Activated CD8-positive, alpha-beta memory T cell treated with anti-CD3 and anti-CD28 coated beads for 36 hours (primary cell): Measurements from ENCODE around the gene AMBP. TPM values are rescaled to one million over a fixed set of nuclear protein-coding genes. Genes with fewer than 3 reads are reported as not detected.

Experiments
- CTCF ChIA-PET: fragments of 350-600 bp; sonication (Branson Sonifier 250); formaldehyde crosslinking; loops from one replicate; lab custom pipeline; 2021; ENCODE audit warnings: antibody characterized with exemption; lab: Charles Lee
- POLR2A ChIA-PET: fragments of 350-600 bp; sonication (Branson Sonifier 250); formaldehyde crosslinking; loops from one replicate; lab custom pipeline; 2021; ENCODE audit warnings: antibody characterized with exemption; lab: Charles Lee
- total RNA-seq, 2 experiments: library from RNA; stranded (reverse); gene quantifications; one replicate each; pipeline ENCODE4 v1.2.3, GENCODE V29; 2021

AMBP gene
- not detected for total RNA-seq

DNA sequence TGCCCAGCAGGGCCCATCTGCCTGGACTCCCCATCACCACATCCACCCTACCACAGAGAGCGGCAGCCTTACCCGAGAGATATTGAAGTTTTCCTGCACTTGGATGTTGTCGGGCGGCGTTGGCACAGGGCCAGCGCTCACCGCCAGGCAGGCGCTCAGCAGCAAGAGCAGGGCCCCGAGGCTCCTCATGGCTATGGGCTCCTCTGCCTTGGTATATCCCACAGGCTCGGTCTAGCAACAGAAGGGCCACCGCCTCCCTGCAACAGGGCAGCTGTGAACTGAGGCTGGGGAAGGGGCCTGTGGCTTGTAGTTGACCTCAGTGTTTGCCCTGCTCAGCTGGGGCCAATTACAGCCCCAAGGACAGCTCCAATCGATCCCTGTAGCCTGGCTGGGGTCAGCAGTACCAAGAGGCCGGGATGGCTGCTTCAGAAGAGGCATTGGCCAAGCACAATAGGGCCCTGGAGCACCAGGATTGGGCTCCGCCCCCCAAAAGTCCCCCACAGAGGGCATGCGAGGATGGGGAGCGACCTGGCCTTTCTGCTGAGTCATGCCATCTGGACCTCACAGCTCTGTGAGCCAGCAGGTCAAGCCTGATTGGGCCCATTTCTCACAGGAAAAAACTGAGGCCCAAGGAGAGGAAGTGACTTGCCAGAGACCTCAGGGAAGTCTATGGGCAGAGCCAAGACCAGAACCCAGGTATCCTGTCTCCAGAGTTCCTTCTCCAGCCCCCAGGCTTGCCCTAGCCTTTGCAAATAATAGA lies at the start of gene AMBP:
Gene AMBP (minus strand): TSS at position 280 of the 760 bp plus-strand sequence. CDS start 91 bp downstream, at position 189.
- POLR2A ChIA-PET = no interaction called here

DNA sequence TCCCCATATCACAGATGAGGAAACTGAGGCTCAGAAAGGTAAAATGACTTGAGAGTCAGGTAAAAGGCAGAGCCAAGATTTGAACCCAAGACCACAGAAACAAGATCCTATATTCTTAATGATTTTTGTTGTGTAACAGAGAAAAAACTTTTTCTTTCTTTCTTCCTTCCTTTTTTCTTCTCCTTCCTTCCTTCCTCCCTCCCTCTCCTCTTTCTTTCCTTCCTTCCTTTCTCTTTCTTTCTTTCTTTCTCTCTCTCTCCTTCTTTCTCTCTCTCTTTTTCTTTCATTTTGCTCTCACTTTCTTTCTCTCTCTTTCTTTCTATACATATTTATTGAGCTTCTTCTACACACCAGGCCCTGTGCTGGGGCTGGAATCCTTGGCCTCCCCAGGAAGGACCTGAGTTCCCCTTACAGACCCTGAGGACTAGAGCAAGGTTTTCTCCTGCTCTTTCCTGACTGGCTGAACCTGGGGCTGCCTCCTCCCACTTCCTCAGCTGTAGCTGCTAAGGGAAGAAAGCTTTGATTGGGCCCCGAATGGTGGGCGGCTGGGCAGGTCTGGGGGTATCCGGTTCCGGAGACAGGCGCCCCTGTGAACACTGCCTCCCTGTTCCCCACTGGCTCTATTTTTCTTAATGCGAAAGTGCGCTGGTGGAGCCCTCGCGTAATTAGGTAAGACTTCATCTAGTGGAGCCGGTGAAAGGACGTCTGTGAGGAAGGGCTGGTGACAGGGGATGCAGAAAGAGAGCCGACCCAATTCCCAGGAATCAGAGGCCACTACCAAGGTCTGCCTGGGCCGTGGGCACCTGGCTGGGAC lies 48.4 kb upstream of the AMBP start:
- POLR2A ChIA-PET = interaction anchor here (0.7 kb wide), 1 partner anchor 8 kb away, joined by 6 read pairs; no protein-coding TSS in a partner anchor
- CTCF ChIA-PET = no interaction called here

More for the DNA sequence above, at the start of gene AMBP:
- CTCF ChIA-PET = interaction anchor here (1.2 kb wide), 1 partner anchor 213 kb away, joined by 3 read pairs; no protein-coding TSS in a partner anchor

- ChIA-PET POLR2A (no interaction called here), CTCF (no interaction called here)
These were observed 47.4 kb upstream of the AMBP start for GRCh38 chr9:114125476-114126013.

DNA sequence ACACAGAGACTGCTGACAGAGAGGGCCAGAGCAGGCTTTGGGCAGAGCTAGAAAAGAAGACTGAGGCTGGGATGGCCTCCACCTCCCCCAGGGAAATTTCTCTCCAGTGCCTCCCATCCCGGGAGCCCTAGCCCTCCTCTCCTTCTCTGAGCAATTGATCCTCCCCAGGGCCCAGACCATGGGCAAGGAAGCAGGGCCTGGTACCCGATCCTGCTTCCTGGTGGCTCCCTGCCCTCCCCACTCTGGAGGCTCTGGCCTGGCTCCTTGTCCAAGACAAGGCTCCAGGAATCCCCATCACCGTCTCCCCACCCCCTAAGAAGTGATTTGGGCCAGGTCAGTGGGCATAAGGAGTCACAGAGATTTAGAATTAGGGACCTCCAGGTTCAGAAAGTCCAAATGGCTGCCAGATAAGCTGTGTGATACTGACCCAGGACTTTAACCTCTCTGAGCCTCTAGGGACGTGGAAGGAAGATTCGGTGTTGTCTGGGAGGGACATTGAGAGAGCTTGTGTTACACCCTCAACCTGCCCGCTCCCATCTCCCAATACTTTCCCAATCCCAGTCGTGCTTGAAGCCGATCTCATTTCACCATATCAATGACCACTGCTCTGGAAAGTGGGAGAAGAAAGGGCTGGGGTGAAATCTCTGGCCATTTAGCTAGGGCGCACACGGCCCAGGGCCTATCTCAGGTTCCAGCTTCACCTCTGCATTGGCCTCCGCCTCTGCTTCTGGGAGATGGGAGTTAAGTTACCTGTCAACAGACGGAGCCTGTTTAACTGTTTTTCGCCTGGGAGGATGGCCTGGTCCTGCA lies 46.8 kb upstream of the AMBP start:
- ChIA-PET CTCF (no interaction called here), POLR2A (no interaction called here)

- CTCF ChIA-PET = no interaction called here
- POLR2A ChIA-PET = no interaction called here
These were observed 46.0 kb upstream of the AMBP start for GRCh38 chr9:114124138-114124537.

DNA sequence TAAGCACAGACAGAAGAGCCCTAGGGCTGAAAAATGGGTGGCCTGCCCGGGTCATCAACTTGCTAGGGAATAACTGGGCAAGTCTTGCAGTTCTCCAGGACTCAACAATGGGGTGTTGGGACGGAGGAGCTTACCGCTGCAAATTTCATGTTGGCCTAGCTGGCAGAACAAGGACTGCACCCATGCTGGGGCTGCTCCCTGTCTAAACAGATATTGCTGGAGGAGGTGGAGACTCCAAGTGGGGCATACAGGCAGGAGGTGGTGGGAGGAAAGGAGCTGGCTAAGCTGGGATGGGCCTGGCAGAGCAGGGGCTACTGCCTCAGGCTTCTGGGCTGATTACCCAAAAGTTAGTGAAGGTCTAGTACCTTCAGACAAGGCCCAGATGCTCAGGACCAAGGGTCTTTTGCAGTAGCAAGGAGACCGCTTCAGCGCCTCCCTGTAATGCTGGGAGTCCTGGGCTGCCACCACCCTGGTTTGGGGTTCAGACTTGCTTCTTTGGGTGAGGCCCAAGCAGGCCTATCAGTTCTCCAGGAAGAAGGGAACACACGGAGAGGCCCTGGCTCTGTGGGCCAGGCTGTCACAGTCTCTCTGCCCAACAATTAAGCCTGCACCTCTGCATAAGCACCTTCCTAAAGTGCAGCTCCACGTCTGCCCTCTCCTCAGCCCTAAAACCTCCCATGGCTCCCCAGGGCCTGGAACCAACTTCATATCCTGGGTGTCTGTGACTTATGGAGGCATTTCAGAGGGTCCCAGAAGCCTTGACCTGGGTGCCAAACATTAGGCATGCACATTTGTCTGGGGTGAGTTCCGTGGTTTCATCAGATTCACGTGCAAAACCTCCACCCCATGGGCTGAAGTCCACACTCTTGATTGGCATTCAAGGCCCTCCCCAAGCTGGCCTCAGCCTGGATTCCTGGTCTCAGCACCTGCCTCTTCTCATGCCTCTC lies 45.2 kb upstream of the AMBP start:
- POLR2A ChIA-PET = no interaction called here
- CTCF ChIA-PET = no interaction called here

GRCh38 chr9:114122136-114123027 lies 44.3 kb upstream of the AMBP start:
- POLR2A ChIA-PET = no interaction called here
- CTCF ChIA-PET = interaction anchor here (1.0 kb wide), 1 partner anchor 169 kb away, joined by 3 read pairs; no protein-coding TSS in a partner anchor

DNA sequence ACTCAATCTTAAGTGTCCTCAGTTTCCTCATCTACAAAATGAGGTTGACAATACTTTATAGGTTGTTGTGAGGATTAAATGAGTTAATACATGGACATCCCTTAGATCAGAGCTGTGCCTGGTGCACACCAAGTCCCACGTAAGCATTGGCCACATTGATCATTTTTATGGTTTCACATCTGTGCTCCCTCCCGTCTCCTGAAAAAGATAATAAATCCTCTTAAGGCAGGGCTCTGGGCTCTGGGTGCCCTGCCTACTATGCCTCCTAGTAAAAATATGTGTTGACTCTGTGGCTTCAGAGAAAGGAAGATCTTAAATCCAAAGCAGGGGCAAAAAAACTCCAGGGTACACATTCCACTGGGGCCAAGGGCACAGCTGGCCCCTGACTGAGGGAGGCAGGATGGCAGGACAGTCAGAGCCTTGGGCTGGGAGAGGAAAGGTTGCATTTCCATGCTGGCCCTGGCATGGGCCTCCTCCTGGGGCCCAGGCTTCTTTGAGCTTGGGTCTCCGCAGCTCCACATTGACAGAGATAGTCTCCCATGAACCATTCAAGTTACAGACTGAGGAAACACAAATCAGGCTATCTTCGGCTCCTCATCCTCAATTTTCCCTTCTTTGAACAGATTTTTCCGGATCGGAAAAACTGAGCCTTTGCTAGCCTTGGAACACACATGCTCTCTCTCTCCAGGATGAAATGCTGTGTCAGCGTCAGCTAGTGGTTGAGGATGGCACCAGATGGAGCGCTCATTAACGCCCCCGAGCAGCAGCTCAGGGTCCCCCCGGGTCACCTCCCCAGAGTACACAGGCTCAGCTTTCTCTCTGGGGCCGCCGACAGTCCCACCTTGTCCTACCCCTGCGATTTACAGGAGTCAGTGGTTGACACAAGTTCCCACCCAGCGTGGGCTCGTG lies 43.4 kb upstream of the AMBP start:
- CTCF ChIA-PET = interaction anchor here (1.0 to 1.4 kb wide), 2 partner anchors 13 to 170 kb away, joined by 3 read pairs; no protein-coding TSS in a partner anchor
- POLR2A ChIA-PET = no interaction called here

DNA sequence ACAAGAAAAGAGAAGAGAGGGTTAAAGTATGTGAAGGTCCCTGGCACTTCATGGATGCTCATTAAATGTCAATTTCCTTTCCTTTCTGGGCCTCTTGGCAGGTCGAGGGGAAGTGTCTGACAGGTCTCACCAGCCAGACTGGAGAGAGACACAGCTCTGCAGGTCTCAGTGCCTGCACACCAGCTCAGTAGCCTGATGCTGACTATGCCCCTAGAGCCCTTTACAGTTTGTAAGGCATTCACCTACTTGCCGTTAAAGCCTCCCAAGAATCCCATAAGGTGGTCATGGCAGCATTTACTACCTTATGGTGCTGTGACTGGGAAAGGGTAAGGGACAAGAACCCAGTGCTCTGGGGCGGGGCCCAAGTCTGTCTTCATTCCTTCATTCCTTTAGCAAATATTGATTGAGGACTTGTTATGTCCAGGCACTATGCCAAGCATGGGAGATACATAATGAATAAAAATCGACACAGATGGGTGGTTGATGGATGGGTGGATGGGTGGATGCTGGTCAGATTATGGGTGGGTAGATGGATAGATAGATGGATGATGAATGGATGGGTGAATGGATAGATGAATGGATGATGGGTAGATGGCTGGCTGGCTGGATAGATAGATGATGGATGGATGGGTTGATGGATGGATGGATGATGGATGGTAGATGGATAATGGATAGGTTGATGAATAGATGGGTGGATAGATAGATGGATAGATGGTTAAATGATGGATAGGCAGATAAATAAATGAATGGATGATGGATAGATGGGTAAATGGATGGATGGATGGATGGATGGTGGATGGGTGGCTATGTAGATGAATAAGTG lies 42.3 kb upstream of the AMBP start:
- POLR2A ChIA-PET = no interaction called here
- CTCF ChIA-PET = interaction anchor here (1.4 kb wide), 1 partner anchor 12 kb away, joined by 3 read pairs; no protein-coding TSS in a partner anchor

GRCh38 chr9:114119242-114120191 lies 41.4 kb upstream of the AMBP start:
- ChIA-PET POLR2A (no interaction called here), CTCF (no interaction called here)

DNA sequence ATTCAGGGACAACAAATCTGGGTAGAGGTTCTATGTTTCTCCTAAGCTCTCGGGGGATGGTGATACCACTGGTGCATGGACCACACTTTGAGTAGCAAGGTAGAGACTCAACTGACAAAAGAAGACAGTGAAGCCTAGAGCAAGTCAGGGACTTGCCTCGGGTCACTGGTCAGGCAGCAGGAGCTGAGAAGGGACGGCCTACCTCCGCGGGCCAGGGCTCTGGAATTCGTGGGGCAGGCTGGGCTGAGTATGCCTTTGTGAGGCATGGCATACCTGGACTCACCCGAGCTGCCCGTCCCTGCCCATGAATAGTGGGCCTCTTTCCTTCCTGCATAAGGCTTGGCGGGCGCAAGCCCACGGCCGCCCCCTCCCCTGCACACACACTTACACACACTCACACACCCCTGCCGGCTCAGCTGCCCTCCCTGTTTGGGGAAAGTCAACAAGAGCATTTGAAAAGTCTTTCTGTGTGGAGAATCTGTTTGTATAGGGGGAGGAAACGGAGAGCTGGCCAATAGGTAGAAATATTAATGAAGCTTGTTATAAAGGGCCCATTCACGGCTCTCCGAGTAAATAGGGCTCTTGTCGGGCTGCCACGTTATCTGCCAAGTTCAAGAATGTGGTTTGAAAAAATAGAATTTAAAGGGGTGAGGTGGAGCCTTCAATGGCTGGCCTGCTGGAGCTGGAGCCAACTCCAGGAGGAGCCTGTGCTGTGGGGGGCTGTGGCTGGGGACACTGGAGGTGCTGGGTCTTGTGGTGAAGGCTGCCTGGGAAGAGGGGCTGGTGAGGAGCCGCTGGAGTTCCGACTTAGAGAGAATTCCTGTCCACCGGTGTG lies 40.1 kb upstream of the AMBP start:
- CTCF ChIA-PET = no interaction called here
- POLR2A ChIA-PET = interaction anchor here (0.5 kb wide), 1 partner anchor 8 kb away, joined by 6 read pairs; no protein-coding TSS in a partner anchor

DNA sequence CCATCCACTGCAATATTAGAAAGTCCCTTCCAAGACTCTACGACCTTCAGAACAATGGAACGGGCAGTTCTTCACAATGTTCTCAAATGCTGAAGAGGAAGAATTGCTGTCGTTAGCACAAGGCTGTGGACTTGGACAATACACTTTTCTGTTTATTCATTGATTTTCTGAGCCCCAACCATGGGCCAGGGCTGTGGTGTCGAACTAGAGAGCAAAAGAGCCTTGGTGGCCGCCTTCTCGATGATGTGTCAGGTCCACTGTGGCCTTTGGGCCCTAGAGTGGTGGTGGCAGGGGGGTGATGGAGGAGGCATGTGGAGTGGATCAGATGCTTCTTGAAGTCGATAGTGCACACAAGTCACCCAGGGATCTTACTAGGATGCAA lies 39.5 kb upstream of the AMBP start:
- ChIA-PET POLR2A (no interaction called here), CTCF (no interaction called here)

- ChIA-PET CTCF (no interaction called here), POLR2A (no interaction called here)
These were observed 38.1 kb upstream of the AMBP start for GRCh38 chr9:114116126-114116747.
